ENCODE data around the gene ASB14. TPM values are rescaled to one million over a fixed set of nuclear protein-coding genes. Genes with fewer than 3 reads are reported as not detected.

ASB14 gene
- total and polyA plus RNA-seq, 4 donors = 0.21 TPM; not detected in 3

- H3K9me3 ChIP-seq (ENCODE audit: control insufficient read depth in 4 of 4, low read length in 3 of 4) = peaks cover 0 to 3% (median under 1%) of the 10 kb centered on the region in 4 donors
- TF ChIP-seq RAD21 (IDR thresholded peaks at IDR 0.05) = no peak
- TF ChIP-seq NR2F2 (IDR thresholded peaks at IDR 0.05) = no peak
- no peak for TF ChIP-seq JUND (IDR thresholded peaks at IDR 0.05)
- no peak for TF ChIP-seq HNF4G (IDR thresholded peaks at IDR 0.05)
- TF ChIP-seq, protein P1, sequence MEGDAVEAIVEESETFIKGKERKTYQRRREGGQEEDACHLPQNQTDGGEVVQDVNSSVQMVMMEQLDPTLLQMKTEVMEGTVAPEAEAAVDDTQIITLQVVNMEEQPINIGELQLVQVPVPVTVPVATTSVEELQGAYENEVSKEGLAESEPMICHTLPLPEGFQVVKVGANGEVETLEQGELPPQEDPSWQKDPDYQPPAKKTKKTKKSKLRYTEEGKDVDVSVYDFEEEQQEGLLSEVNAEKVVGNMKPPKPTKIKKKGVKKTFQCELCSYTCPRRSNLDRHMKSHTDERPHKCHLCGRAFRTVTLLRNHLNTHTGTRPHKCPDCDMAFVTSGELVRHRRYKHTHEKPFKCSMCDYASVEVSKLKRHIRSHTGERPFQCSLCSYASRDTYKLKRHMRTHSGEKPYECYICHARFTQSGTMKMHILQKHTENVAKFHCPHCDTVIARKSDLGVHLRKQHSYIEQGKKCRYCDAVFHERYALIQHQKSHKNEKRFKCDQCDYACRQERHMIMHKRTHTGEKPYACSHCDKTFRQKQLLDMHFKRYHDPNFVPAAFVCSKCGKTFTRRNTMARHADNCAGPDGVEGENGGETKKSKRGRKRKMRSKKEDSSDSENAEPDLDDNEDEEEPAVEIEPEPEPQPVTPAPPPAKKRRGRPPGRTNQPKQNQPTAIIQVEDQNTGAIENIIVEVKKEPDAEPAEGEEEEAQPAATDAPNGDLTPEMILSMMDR (IDR thresholded peaks at IDR 0.05; ENCODE audit: low read depth, low read length, missing input control) = no peak
- no peak for TF ChIP-seq RXRA (IDR thresholded peaks at IDR 0.05)
- TF ChIP-seq, protein P2, sequence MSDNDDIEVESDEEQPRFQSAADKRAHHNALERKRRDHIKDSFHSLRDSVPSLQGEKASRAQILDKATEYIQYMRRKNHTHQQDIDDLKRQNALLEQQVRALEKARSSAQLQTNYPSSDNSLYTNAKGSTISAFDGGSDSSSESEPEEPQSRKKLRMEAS (IDR thresholded peaks at IDR 0.05) = no peak
- no peak for TF ChIP-seq EGR1 (IDR thresholded peaks at IDR 0.05; ENCODE audit: low read depth in 2 of 2)
- no peak for TF ChIP-seq GABPA (IDR thresholded peaks at IDR 0.05 in 1 of 2, conservative IDR thresholded peaks at IDR 0.05 in 1 of 2)
- no peak for TF ChIP-seq SP1 (IDR thresholded peaks at IDR 0.05)
- TF ChIP-seq HNF4A (conservative IDR thresholded peaks at IDR 0.05) = no peak
- no peak for TF ChIP-seq ATF3 (IDR thresholded peaks at IDR 0.05)
- no peak for TF ChIP-seq TAF1 (conservative IDR thresholded peaks at IDR 0.05)
- TF ChIP-seq YY1 (IDR thresholded peaks at IDR 0.05) = no peak
- no peak for TF ChIP-seq FOXA1 (IDR thresholded peaks at IDR 0.05)
- TF ChIP-seq FOXA2 (IDR thresholded peaks at IDR 0.05) = no peak
- TF ChIP-seq, protein P3, sequence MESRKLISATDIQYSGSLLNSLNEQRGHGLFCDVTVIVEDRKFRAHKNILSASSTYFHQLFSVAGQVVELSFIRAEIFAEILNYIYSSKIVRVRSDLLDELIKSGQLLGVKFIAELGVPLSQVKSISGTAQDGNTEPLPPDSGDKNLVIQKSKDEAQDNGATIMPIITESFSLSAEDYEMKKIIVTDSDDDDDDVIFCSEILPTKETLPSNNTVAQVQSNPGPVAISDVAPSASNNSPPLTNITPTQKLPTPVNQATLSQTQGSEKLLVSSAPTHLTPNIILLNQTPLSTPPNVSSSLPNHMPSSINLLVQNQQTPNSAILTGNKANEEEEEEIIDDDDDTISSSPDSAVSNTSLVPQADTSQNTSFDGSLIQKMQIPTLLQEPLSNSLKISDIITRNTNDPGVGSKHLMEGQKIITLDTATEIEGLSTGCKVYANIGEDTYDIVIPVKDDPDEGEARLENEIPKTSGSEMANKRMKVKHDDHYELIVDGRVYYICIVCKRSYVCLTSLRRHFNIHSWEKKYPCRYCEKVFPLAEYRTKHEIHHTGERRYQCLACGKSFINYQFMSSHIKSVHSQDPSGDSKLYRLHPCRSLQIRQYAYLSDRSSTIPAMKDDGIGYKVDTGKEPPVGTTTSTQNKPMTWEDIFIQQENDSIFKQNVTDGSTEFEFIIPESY (IDR thresholded peaks at IDR 0.05) = no peak
- no peak for TF ChIP-seq REST (IDR thresholded peaks at IDR 0.05)
- 71% methylated on average over 2 of the region's 2 CpGs for WGBS
- H3K4me3 ChIP-seq (ENCODE audit: low read depth in 1 of 3, low read length in 3 of 3) = no peak overlapping the region
- H3K27ac ChIP-seq (ENCODE audit: low read depth in 1 of 2, low read length in 2 of 2) = no peak overlapping the region
- no peak overlapping the region for H3K9ac ChIP-seq (ENCODE audit: low read depth in 1 of 2, low read length in 2 of 2)
- H3K4me1 ChIP-seq (ENCODE audit: control insufficient read depth in 4 of 4, insufficient read depth in 4 of 4, low read length in 3 of 4) = no peaks in the 10 kb centered on the region
- H3K36me3 ChIP-seq (ENCODE audit: control insufficient read depth in 4 of 4, insufficient read depth in 3 of 4, low read depth in 1 of 4, low read length in 3 of 4) = no peaks in the 10 kb centered on the region
- H3K27me3 ChIP-seq (ENCODE audit: control insufficient read depth in 4 of 4, insufficient read depth in 4 of 4, low read length in 3 of 4) = peaks cover 0 to 3% (median 0%) of the 10 kb centered on the region in 4 donors
- no peak for DNase-seq (ENCODE audit: low spot score)
Observed at GRCh38 chr3:57287205-57287604, 5.3 kb downstream of the ASB14 start.
